Activated CD8-positive, alpha-beta memory T cell treated with anti-CD3 and anti-CD28 coated beads for 1 hour (primary cell): ENCODE data around the gene LIX1L.

Experiments used
- DNase-seq, 2 donors: peaks; one replicate each; pipeline ENCODE4 v3.0.0-alpha.2; 2020; ENCODE audit warnings: low read depth in 1 of 2; ENCODE audit errors: extremely low read depth in 1 of 2

Gene LIX1L

DNA sequence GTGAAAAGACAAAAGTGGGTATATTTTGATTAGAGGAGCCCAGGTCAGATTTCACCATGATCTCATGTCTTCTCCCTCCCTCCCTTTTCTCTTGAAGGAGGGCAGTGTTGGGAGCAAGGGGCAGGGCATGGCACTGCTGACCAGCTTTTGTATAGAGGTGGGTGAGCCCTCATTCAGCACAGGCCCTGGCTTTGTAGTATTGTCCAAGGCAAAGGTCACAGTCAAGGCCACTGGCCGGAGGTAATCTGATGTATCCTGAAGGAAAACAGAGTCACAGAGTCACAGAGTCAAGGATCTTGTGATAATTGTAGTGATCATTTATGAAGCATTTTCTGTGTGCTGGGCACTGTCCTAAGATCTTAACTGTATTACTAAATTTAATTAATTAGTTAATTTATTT is 59.8 kb downstream of the LIX1L start:
- DNase-seq: no peak

DNA sequence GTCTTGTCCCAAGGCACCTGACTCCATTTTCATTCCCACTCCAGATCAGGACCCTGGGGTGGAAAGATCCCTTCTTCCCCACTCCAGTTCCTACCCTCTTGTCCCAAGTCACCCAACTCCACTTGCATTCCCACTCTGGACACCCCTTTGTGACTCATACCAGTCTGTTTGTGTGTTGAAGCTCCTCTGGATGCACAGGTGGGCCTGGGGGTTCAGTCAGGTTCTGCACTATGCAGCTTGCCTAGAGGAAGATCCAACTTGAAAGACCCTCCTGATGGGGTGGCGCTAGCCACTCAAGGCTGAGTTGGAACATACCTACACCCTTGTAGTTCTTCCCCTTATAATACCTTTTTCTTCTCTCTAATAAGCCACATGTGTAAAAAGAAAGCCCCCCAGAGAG is 62.3 kb downstream of the LIX1L start:
- DNase-seq: no peak

- no peak for DNase-seq
Measured at GRCh38 chr1:145893306-145894055, 64.3 kb downstream of the LIX1L start.

DNA sequence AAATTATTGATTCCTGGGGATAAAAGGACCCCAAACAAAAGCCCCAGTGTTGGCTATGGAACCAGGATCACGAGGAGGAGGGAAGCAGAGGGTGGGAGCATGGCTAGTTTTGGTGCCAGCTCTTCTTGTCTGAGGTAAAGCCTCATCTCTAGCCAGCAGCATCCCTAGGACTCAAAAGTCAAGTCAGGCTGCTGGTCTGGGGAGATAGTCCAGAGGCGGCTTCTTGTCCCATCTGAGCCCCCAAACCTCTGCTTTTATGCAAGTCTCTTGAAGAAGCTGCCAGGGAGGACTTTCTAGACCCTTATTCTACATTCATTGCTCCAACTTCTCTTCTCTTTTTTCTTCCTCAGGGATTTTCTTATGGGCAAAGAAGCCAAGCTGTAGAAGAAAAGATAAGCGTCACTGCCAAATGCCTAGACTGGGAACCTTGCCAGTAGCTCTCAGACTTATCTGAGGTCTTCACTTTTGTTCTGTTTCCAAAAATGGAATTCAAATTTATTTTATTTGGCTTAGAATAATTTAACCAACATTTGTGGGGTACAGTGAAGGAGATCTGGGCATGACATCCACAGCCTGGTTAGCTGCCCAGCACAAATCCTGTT is 65.2 kb downstream of the LIX1L start:
- no peak for DNase-seq

DNA sequence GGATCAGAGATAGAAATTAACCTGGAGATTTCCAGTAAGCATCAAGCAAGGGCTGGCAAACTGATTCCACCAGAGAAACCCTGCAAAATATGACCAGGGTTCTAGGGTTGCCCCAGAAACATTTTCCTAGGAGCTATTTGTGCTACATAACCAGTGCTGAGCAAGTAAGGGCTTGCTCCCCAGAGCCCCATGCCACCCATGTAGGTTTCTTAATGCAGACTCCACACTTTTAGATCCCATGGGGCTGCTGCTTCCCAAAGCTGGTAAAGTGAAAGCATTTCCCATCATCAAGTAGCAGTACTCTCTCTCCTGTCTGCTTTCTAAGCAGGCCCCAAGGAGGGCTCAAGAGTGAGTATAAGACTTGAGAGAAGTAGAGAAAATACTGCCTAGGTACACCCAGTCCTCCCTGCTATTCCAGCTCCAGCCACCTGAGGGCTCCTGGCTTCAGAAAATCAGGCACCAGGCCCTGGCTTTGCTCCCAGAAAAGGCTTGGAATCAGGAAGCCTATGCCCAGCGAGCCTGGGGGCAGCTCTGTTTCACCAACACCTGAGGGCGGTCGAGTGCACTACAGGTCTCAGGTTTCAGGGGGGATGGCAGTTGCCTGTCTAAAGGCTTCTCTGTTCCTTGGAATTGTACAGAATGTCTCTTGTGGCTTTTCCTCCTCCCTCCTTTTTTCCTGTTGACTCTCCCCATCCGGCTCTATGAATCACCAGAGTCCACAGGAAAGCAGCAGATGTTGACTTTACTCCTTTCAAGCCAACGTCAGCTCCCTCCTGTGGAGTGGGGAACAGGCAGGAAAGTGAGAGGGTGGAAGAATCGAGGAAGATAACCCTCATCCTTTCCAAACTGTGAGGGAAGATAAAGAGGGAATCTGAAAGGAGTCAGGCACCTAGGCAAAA is 66.0 kb downstream of the LIX1L start:
- peak in 1 of 2 donors; percentile 17 for DNase-seq

DNA sequence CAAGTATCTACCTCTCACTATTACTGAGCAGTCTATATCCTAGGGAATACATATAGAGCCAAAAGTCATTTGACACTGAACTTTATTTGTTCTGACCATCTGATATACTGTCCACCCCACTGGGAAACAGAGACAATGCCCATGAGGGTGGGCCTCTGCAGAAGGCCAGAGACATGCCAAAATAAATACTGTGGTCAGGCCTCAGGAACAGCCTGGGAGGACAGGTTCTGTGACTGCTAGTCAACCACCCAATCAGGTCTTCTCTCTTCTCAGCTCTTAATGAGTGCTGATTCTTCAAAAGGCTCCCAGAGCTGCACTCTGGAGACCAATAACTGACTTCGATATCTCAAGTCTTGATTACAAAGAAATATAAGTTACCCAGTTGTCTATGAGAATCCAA is 66.7 kb downstream of the LIX1L start:
- no peak for DNase-seq

- DNase-seq: no peak
Measured at GRCh38 chr1:145889722-145890121, 68.1 kb downstream of the LIX1L start.

DNA sequence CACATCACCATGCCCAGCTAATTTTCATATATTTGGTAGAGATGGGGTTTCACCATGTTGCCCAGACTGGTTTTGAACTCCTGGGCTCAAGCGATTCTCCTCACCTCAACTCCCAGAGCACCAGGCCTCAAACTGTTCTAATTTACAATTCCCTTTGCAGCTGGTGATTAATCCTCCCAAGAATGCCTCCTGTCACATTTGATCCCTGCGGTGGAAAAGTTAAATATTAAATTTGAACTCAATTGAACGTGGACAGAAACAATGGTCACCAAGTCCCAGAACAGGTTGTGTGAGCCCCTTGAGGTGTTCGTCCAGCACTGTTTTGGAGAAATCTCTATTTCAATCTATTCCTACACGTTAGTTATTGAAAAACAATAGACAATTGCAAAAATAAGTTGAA is 70.2 kb downstream of the LIX1L start:
- no peak for DNase-seq

DNA sequence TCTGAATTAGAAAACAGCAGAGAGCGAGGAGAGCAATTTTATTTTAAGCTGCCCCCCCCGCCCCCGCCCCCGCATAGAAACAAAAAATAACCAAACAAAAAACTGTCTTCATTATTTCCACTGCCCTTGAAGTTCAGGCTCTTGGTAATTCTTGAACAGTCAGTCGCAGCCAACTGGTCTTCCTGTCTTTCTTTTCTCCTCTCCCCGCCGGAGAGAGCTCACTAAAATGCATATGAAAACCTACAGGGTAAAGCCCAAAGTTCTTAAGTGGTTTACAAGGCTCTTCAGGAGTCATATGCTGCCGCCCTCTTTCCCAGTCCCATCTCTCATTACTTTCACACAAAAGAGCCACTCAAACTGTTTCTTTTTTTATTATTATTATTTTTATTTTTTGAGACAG is 71.0 kb downstream of the LIX1L start:
- DNase-seq: no peak

- no peak for DNase-seq
Measured at GRCh38 chr1:145886390-145886789, 71.4 kb downstream of the LIX1L start.

DNA sequence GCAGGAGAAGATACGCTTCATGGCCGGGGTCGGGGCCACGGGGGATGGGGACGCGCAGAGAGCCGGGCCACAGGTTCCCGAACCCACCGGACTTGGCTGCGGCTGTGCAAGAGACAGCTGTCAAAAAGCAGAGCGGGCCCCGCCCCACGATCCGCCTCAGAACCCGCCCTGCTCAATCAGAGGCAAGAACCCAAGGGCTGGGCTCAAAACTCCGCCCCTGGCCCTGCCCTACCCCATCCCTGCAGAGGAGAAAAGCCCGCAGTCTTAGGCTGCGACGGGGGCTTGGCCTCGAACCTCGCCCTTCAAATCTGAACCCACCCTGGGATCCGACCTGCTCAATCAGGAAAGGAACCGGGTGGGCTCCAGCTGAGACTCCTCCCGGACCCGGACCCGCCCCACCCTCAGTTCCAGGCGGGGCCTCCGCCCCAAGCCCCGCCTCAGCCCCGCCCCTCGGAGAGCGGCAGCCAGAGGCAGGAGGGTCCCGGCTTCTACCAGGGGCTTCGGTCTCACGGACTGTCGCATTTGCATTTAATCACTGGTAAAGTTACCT is 72.0 kb downstream of the LIX1L start, which contains the start of gene ANKRD35:
ANKRD35 (minus strand) TSS at position 129 of the 550 bp plus-strand sequence; CDS start at position 21, 108 bp downstream.
- DNase-seq: peak; percentile 74 to 81

GRCh38 chr1:145884675-145885074 is 73.1 kb downstream of the LIX1L start:
- no peak for DNase-seq
